Measurements from ENCODE around the gene DTNB. TPM values are rescaled to one million over a fixed set of nuclear protein-coding genes. Genes with fewer than 3 reads are reported as not detected.

The DTNB gene
- polyA plus RNA-seq, 1 experiment = 12.5 TPM

DNA sequence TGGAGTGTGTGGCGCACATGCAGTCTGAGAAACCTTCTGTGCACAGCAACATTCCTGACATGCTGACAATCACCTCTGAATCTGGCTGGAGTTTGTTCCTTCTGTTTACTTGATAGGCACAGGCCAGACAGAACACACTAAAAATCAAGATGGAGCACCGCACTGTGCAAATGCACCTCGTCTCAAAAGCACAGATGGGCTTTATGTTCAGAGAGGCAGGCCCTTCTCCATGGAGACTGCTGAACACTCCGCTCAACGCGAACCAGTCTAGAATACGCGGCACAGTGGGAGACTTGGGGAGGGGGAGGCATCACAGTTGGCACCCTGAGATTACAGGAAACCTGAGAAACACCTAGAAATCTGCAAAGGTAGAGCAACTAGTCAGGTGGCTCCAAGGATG lies 273.2 kb downstream of the DTNB start:
- ChIA-PET POLR2A (no interaction called here), CTCF (interaction anchor here (1.5 kb wide), 1 partner anchor 38 kb away, joined by 4 read pairs; no protein-coding TSS in a partner anchor)
- Histone ChIP-seq H3K4me3 (ENCODE audit: low read depth, low read length) (no peak overlapping the region), H3K27ac (ENCODE audit: low read depth, low read length) (no peak overlapping the region), H3K27me3 (ENCODE audit: control insufficient read depth, insufficient read depth, low read length) (no peaks in the 10 kb centered on the region), H3K9me3 (ENCODE audit: control insufficient read depth, insufficient read depth, low read length) (no peaks in the 10 kb centered on the region)
- no peak for DNase-seq (ENCODE audit: low read depth, low spot score)
- TF ChIP-seq, protein P1, sequence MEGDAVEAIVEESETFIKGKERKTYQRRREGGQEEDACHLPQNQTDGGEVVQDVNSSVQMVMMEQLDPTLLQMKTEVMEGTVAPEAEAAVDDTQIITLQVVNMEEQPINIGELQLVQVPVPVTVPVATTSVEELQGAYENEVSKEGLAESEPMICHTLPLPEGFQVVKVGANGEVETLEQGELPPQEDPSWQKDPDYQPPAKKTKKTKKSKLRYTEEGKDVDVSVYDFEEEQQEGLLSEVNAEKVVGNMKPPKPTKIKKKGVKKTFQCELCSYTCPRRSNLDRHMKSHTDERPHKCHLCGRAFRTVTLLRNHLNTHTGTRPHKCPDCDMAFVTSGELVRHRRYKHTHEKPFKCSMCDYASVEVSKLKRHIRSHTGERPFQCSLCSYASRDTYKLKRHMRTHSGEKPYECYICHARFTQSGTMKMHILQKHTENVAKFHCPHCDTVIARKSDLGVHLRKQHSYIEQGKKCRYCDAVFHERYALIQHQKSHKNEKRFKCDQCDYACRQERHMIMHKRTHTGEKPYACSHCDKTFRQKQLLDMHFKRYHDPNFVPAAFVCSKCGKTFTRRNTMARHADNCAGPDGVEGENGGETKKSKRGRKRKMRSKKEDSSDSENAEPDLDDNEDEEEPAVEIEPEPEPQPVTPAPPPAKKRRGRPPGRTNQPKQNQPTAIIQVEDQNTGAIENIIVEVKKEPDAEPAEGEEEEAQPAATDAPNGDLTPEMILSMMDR (IDR thresholded peaks at IDR 0.05; ENCODE audit: low read depth, low read length) = no peak

DNA sequence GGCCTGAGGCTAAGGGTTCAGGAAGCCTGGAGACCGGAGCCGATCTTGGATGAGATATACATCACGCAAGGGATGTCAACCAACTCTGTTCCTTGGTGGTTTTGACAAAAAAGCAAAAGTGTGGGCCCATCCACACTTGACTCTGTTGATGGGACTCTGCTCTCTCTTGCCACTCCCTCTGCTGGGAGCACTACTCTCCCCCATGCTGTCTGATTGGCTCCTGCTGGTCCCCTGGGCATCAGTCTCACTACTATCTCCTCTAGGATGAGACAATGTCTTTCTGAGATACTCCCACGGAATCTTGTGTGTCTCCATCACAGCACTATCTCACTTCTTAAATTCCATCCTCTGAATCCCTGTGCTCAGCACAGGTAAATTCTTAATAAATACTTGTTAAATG lies 274.8 kb downstream of the DTNB start:
- H3K27me3 ChIP-seq (ENCODE audit: control insufficient read depth, insufficient read depth, low read length) = no peaks in the 10 kb centered on the region
- ChIA-PET POLR2A (no interaction called here), CTCF (no interaction called here)
- no peak overlapping the region for H3K27ac ChIP-seq (ENCODE audit: low read depth, low read length)
- TF ChIP-seq, protein P1 (IDR thresholded peaks at IDR 0.05; ENCODE audit: low read depth, low read length) = no peak
- no peak overlapping the region for H3K4me3 ChIP-seq (ENCODE audit: low read depth, low read length)
- no peaks in the 10 kb centered on the region for H3K9me3 ChIP-seq (ENCODE audit: control insufficient read depth, insufficient read depth, low read length)
- no peak for DNase-seq (ENCODE audit: low read depth, low spot score)

DNA sequence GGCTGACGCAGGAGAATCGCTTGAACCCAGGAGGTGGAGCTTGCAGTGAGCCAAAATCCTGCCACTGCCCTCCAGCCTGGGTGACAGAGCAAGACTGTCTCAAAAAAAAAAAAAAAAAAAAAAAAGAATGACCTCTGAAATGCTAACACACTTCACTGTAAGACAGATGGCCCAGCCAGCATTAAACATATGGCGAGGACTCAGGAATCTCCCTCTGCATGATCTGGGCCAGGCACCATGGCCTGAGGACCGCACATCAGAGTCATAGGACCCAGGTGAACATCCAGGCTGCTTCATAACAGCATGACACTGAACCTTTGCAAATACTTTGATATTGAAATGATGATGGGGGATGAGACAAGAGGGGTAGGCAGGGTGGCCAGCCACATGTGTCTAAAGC lies 275.6 kb downstream of the DTNB start:
- H3K27me3 ChIP-seq (ENCODE audit: control insufficient read depth, insufficient read depth, low read length) = no peaks in the 10 kb centered on the region
- TF ChIP-seq, protein P1 (IDR thresholded peaks at IDR 0.05; ENCODE audit: low read depth, low read length) = no peak
- POLR2A ChIA-PET = no interaction called here
- DNase-seq (ENCODE audit: low read depth, low spot score) = no peak
- no peaks in the 10 kb centered on the region for H3K9me3 ChIP-seq (ENCODE audit: control insufficient read depth, insufficient read depth, low read length)
- H3K27ac ChIP-seq (ENCODE audit: low read depth, low read length) = no peak overlapping the region
- no peak overlapping the region for H3K4me3 ChIP-seq (ENCODE audit: low read depth, low read length)
- CTCF ChIA-PET = interaction anchor here (0.7 to 2.0 kb wide), 2 partner anchors 13 to 36 kb away, joined by 3 to 12 read pairs; no protein-coding TSS in a partner anchor

DNA sequence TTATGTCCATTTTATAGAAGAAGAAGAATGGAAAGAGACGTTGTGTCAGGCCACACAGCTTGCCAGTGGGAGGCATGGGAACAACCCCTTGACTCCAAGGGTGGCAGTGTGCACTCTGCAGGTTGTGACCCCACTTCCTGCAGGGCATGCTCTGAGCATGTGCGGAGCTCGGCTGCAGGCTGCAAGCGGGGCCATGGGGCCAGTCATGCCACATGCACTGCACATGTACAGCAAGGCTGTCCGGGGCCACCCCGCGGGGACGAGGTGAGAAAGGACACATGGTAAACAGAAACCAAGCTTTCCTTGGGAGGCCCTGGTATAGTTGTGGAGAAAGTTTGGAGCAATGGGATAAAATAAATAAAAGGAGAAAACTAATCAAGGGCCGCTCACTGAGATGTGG lies 284.2 kb downstream of the DTNB start:
- no peak overlapping the region for H3K4me3 ChIP-seq (ENCODE audit: low read depth, low read length)
- H3K9me3 ChIP-seq (ENCODE audit: control insufficient read depth, insufficient read depth, low read length) = no peaks in the 10 kb centered on the region
- no peaks in the 10 kb centered on the region for H3K27me3 ChIP-seq (ENCODE audit: control insufficient read depth, insufficient read depth, low read length)
- H3K27ac ChIP-seq (ENCODE audit: low read depth, low read length) = no peak overlapping the region
- no peak for DNase-seq (ENCODE audit: low read depth, low spot score)
- TF ChIP-seq, protein P1 (IDR thresholded peaks at IDR 0.05; ENCODE audit: low read depth, low read length) = no peak
- ChIA-PET CTCF (interaction anchor here (0.6 to 1.6 kb wide), 3 partner anchors 12 to 164 kb away, joined by 4 to 6 read pairs (median 5); no protein-coding TSS in a partner anchor), POLR2A (no interaction called here)

DNA sequence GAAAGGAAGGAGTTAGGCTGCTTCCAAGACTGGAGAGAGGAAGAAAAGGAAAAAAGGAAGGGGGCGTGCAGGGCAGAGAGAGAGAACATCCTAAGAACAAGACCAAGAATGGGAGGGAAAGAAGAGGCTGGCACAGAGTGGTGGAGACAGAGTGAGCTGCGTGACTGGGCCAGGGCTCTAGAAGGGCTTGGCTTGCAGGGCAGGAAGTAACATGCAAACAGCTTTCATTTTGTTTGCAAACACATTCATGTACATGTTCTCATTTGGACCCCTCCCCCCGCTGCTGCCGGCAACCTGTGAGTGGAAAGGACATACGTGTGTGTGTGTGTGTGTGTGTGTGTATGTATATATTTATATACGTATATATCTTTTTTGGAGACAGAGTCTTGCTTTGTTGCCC lies 284.9 kb downstream of the DTNB start:
- Histone ChIP-seq H3K9me3 (ENCODE audit: control insufficient read depth, insufficient read depth, low read length) (no peaks in the 10 kb centered on the region), H3K4me3 (ENCODE audit: low read depth, low read length) (no peak overlapping the region), H3K27me3 (ENCODE audit: control insufficient read depth, insufficient read depth, low read length) (no peaks in the 10 kb centered on the region), H3K27ac (ENCODE audit: low read depth, low read length) (no peak overlapping the region)
- no peak for DNase-seq (ENCODE audit: low read depth, low spot score)
- CTCF ChIA-PET = interaction anchor here (0.6 to 1.0 kb wide), 2 partner anchors 12 to 552 kb away, joined by 3 to 6 read pairs; no protein-coding TSS in a partner anchor
- TF ChIP-seq, protein P1 (IDR thresholded peaks at IDR 0.05; ENCODE audit: low read depth, low read length) = no peak
- POLR2A ChIA-PET = no interaction called here

Measured in AG04450 (cell line).